ENCODE data around the gene AVL9. TPM values are rescaled to one million over a fixed set of nuclear protein-coding genes. Genes with fewer than 3 reads are reported as not detected.
A peak's percentile ranks its signal among the peaks of the same experiment; 100 is the strongest.

The AVL9 gene
- total and polyA plus RNA-seq, 2 of the 4 experiments (the other 2 are of a cell fraction), result 13.1 to 21.7 TPM

- Histone ChIP-seq H3K27ac (ENCODE audit: insufficient read depth, low read length) (peak overlapping the region; percentile 88), H3K9me3 (ENCODE audit: control insufficient read depth, insufficient read depth, low read length) (no peaks in the 10 kb centered on the region), H2BK20ac (ENCODE audit: low read depth, low read length) (no peak overlapping the region), H3K4me1 (ENCODE audit: control insufficient read depth, insufficient read depth, low read length) (peaks cover 4% of the 10 kb centered on the region; the same call in 1 of the 2 replicates), H4K8ac (ENCODE audit: low read depth in 2 of 2, low read length in 2 of 2) (peak overlapping the region; percentile 92 to 95), H4K91ac (ENCODE audit: insufficient read depth, low read depth, low read length) (peak overlapping the region; percentile 80; the same call in 1 of the 2 replicates), H2AK9ac (replicated peaks; ENCODE audit: low read depth, low read length, poor library complexity) (peak overlapping the region; percentile 70), H3K4me3 (ENCODE audit: insufficient read depth, low read depth, low read length) (peak overlapping the region; percentile 82), H3K14ac (replicated peaks; ENCODE audit: low read depth, low read length) (peak overlapping the region; percentile 70), H3K9me1 (ENCODE audit: insufficient read depth, low read length) (peaks cover 3% of the 10 kb centered on the region), H3K56ac (ENCODE audit: extremely low read depth, insufficient read depth, low read length) (0 out of 2 replicates have a peak overlapping the region, but pooled peaks have one; percentile 22), H4K5ac (ENCODE audit: low read depth, low read length) (peak overlapping the region; percentile 80), H3K18ac (ENCODE audit: low read depth, low read length) (no peak overlapping the region), H3K36me3 (ENCODE audit: control insufficient read depth, insufficient read depth, low read length) (no peaks in the 10 kb centered on the region; the same call in 1 of the 2 replicates), H2AK5ac (ENCODE audit: low read depth, low read length) (peak overlapping the region; percentile 81), H3K4me2 (ENCODE audit: low read depth, low read length) (peak overlapping the region; percentile 93), H3K4ac (ENCODE audit: low read depth, low read length) (peak overlapping the region; percentile 85), H2AFZ (replicated peaks; ENCODE audit: low read length, poor library complexity) (peak overlapping the region; percentile 99), H3K27me3 (ENCODE audit: control insufficient read depth, insufficient read depth, low read length) (no peaks in the 10 kb centered on the region), H3K23ac (ENCODE audit: low read depth, low read length) (peak overlapping the region; percentile 94), H4K20me1 (ENCODE audit: insufficient read depth, low read length) (no peaks in the 10 kb centered on the region), H2BK5ac (ENCODE audit: low read depth, low read length, poor library complexity, severe bottlenecking) (peak overlapping the region; percentile 81), H3K79me1 (ENCODE audit: low read depth in 1 of 2, low read length in 2 of 2) (peaks cover 16 to 17% of the 10 kb centered on the region in 2 experiments), H2BK120ac (ENCODE audit: low read depth, low read length) (peak overlapping the region; percentile 62), H2BK15ac (ENCODE audit: low read depth, low read length) (0 out of 3 replicates have a peak overlapping the region, but pooled peaks have one; percentile 12), H3K9ac (ENCODE audit: low read depth, low read length) (peak overlapping the region; percentile 89)
- no peak for TF ChIP-seq RFX5 (IDR thresholded peaks at IDR 0.05; ENCODE audit: low read depth, low read length)
- TF ChIP-seq USF2 (IDR thresholded peaks at IDR 0.05; ENCODE audit: low read depth, low read length), result no peak
- TF ChIP-seq CTCF (conservative IDR thresholded peaks at IDR 0.05; ENCODE audit: low read depth, low read length), result no peak
- intact Hi-C loops (cut with micrococcal nuclease), result loop anchor here (1.0 to 10.0 kb wide), 4 partner anchors 97 to 445 kb away; no protein-coding TSS in a partner anchor
- POLR2A ChIA-PET (ENCODE audit: unreplicated experiment), result no interaction called here
- CTCF ChIA-PET, result interaction anchor here (0.7 to 1.3 kb wide), 3 partner anchors 10 to 1506 kb away, joined by 4 to 5 read pairs (median 5); no protein-coding TSS in a partner anchor
- in situ Hi-C loops (cut with MboI; ENCODE audit: low sequenced_read_pairs), result no loop called here
- WGBS, 2 experiments (ENCODE audit: extremely low coverage in 2 of 2, insufficient read length in 1 of 2), result 0% methylated on average over 4 of the region's 9 CpGs; no CpG with 5 or more reads in 1 of the 2 experiments
- ATAC-seq (ENCODE audit: low read depth) (no peak), DNase-seq (no peak)
- dilution Hi-C loops (cut with HindIII; ENCODE audit: low sequenced_read_pairs, unreplicated experiment), result no loop called here
- BruUV-seq (replicated peaks), result no TSS peak
Observed at GRCh38 chr7:32489788-32490126, 5.5 kb upstream of the AVL9 start.

Measured in IMR-90 (cell line).